Ectodermal cell (in vitro differentiated cells): ENCODE results near the gene DGKE.

Source experiments
- H3K27ac ChIP-seq: 2 replicates; pipeline ENCODE4 v1.7.0; 2013; ENCODE audit warnings: mild to moderate bottlenecking, low read depth, low read length; ENCODE audit not compliant: insufficient read depth, poor library complexity, severe bottlenecking
- H3K27me3 ChIP-seq: 2 replicates; pipeline ENCODE4 v1.7.0; 2013; ENCODE audit warnings: mild to moderate bottlenecking, low read length; ENCODE audit not compliant: insufficient read depth, control insufficient read depth, poor library complexity, severe bottlenecking
- H3K36me3 ChIP-seq: one replicate; pipeline ENCODE4 v1.7.0; 2013; ENCODE audit warnings: low read length; ENCODE audit not compliant: control insufficient read depth, insufficient read depth
- H3K4me1 ChIP-seq: one replicate; pipeline ENCODE4 v1.7.0; 2013; ENCODE audit warnings: low read length; ENCODE audit not compliant: control insufficient read depth, insufficient read depth
- H3K4me3 ChIP-seq: 2 replicates; pipeline ENCODE4 v1.7.0; 2013; ENCODE audit warnings: low read depth, low read length, control low read depth; ENCODE audit not compliant: insufficient read depth
- H3K9me3 ChIP-seq: 2 replicates; pipeline ENCODE4 v1.7.0; 2013; ENCODE audit warnings: mild to moderate bottlenecking, low read length, moderate library complexity; ENCODE audit not compliant: control insufficient read depth
- WGBS, 2 experiments: methylation state at CpG; one replicate each; pipeline ENCODE4 v1.1.7; 2013; ENCODE audit warnings: missing lambda C conversion rate in 2 of 2; 5-methylcytosine and 5-hydroxymethylcytosine counted together

Gene DGKE

GRCh38 chr17:56887105-56887504, 53.2 kb downstream of the DGKE start:
- H3K9me3 ChIP-seq = peaks cover 3% of the 10 kb centered on the region
- no peak overlapping the region for H3K4me3 ChIP-seq
- H3K36me3 ChIP-seq = no peaks in the 10 kb centered on the region
- no peak overlapping the region for H3K27ac ChIP-seq
- 93 to 98% methylated on average over 5 of the region's 5 CpGs for WGBS, 2 experiments
- no peaks in the 10 kb centered on the region for H3K4me1 ChIP-seq
- no peaks in the 10 kb centered on the region for H3K27me3 ChIP-seq

- Histone ChIP-seq H3K36me3 (no peaks in the 10 kb centered on the region), H3K27ac (no peak overlapping the region), H3K9me3 (peaks cover 3% of the 10 kb centered on the region), H3K4me3 (no peak overlapping the region), H3K27me3 (no peaks in the 10 kb centered on the region), H3K4me1 (no peaks in the 10 kb centered on the region)
- 92 to 96% methylated on average over 9 of the region's 9 CpGs for WGBS, 2 experiments
Measured at GRCh38 chr17:56887552-56888467, 53.9 kb downstream of the DGKE start.

- H3K36me3 ChIP-seq = peaks cover 5% of the 10 kb centered on the region
- H3K27ac ChIP-seq = no peak overlapping the region
- H3K9me3 ChIP-seq = peaks cover 3% of the 10 kb centered on the region
- peaks cover 4% of the 10 kb centered on the region for H3K4me1 ChIP-seq
- H3K27me3 ChIP-seq = no peaks in the 10 kb centered on the region
- 94% methylated on average over 6 of the region's 6 CpGs for WGBS, 2 experiments
- H3K4me3 ChIP-seq = no peak overlapping the region
Measured at GRCh38 chr17:56890390-56890789, 56.4 kb downstream of the DGKE start.

- Histone ChIP-seq H3K9me3 (peaks cover 3% of the 10 kb centered on the region), H3K36me3 (peaks cover 5% of the 10 kb centered on the region), H3K27ac (no peak overlapping the region), H3K4me1 (peaks cover 9% of the 10 kb centered on the region), H3K27me3 (no peaks in the 10 kb centered on the region), H3K4me3 (no peak overlapping the region)
- WGBS, 2 experiments = 94% methylated on average over 7 of the region's 7 CpGs
Measured at GRCh38 chr17:56890906-56891674, 57.1 kb downstream of the DGKE start.

- Histone ChIP-seq H3K36me3 (peaks cover 5% of the 10 kb centered on the region), H3K4me1 (peaks cover 9% of the 10 kb centered on the region), H3K9me3 (peaks cover 3% of the 10 kb centered on the region), H3K4me3 (no peak overlapping the region), H3K27ac (no peak overlapping the region), H3K27me3 (no peaks in the 10 kb centered on the region)
- 88 to 91% methylated on average over 16 of the region's 16 CpGs for WGBS, 2 experiments
Measured at GRCh38 chr17:56891751-56892150, 57.8 kb downstream of the DGKE start.

GRCh38 chr17:56892333-56892732, 58.4 kb downstream of the DGKE start:
- H3K9me3 ChIP-seq = peaks cover 3% of the 10 kb centered on the region
- H3K27me3 ChIP-seq = no peaks in the 10 kb centered on the region
- H3K27ac ChIP-seq = no peak overlapping the region
- H3K4me3 ChIP-seq = no peak overlapping the region
- WGBS, 2 experiments = 98 to 100% methylated on average over 1 of the region's 1 CpG
- peaks cover 5% of the 10 kb centered on the region for H3K36me3 ChIP-seq
- peaks cover 9% of the 10 kb centered on the region for H3K4me1 ChIP-seq

GRCh38 chr17:56893503-56893902, 59.6 kb downstream of the DGKE start:
- Histone ChIP-seq H3K4me1 (peaks cover 9% of the 10 kb centered on the region), H3K27ac (no peak overlapping the region), H3K27me3 (no peaks in the 10 kb centered on the region), H3K36me3 (peaks cover 5% of the 10 kb centered on the region), H3K4me3 (no peak overlapping the region), H3K9me3 (no peaks in the 10 kb centered on the region)
- WGBS, 2 experiments = 85 to 86% methylated on average over 7 of the region's 7 CpGs

- Histone ChIP-seq H3K4me3 (no peak overlapping the region), H3K4me1 (peaks cover 9% of the 10 kb centered on the region), H3K9me3 (no peaks in the 10 kb centered on the region), H3K27me3 (no peaks in the 10 kb centered on the region), H3K36me3 (peaks cover 5% of the 10 kb centered on the region), H3K27ac (no peak overlapping the region)
- WGBS, 2 experiments = 94 to 95% methylated on average over 20 of the region's 20 CpGs
Measured at GRCh38 chr17:56894859-56895455, 61.0 kb downstream of the DGKE start.

- Histone ChIP-seq H3K9me3 (no peaks in the 10 kb centered on the region), H3K27me3 (no peaks in the 10 kb centered on the region), H3K27ac (no peak overlapping the region), H3K4me3 (no peak overlapping the region), H3K4me1 (peaks cover 9% of the 10 kb centered on the region), H3K36me3 (peaks cover 5% of the 10 kb centered on the region)
- 73 to 80% methylated on average over 3 of the region's 3 CpGs for WGBS, 2 experiments
Measured at GRCh38 chr17:56896217-56896967, 62.4 kb downstream of the DGKE start.
